Loucy (cell line): ENCODE results near the gene PMAIP1.

Experiments used
- H2AFZ ChIP-seq: fragments of 200-600 bp; sonication (generic); 2 replicates; pipeline ENCODE4 v1.6.0; 2016; ENCODE audit warnings: antibody characterized with exemption, mild to moderate bottlenecking, low read length, moderate library complexity
- H3F3A ChIP-seq: fragments of 200-600 bp; 2 replicates; pipeline ENCODE4 v1.6.0; 2016; ENCODE audit warnings: antibody characterized with exemption, low read depth, mild to moderate bottlenecking
- H3K27me3 ChIP-seq: fragments of 200-600 bp; sonication (generic); 2 replicates; pipeline ENCODE4 v1.6.1; 2014; ENCODE audit warnings: low read length, mild to moderate bottlenecking; ENCODE audit not compliant: insufficient read depth, poor library complexity, severe bottlenecking
- H3K36me3 ChIP-seq: fragments of 200-600 bp; sonication (generic); 2 replicates; pipeline ENCODE4 v1.6.1; 2016; ENCODE audit warnings: low read length; ENCODE audit not compliant: insufficient read depth
- H3K4me1 ChIP-seq: fragments of 200-600 bp; sonication (generic); 2 replicates; pipeline ENCODE4 v1.5.1; 2014; ENCODE audit warnings: low read length, mild to moderate bottlenecking; ENCODE audit not compliant: insufficient read depth, poor library complexity, severe bottlenecking
- H3K4me2 ChIP-seq: fragments of 200-600 bp; sonication (generic); 2 replicates; pipeline ENCODE4 v1.6.0; 2014; ENCODE audit warnings: antibody characterized with exemption, low read length, low read depth, mild to moderate bottlenecking; ENCODE audit not compliant: poor library complexity, severe bottlenecking
- H3K4me3 ChIP-seq: fragments of 200-600 bp; sonication (generic); 2 replicates; pipeline ENCODE4 v1.5.1; 2014; ENCODE audit warnings: low read length, mild to moderate bottlenecking, mixed read lengths; ENCODE audit not compliant: poor library complexity, severe bottlenecking
- H3K79me2 ChIP-seq: fragments of 200-600 bp; sonication (generic); 2 replicates; pipeline ENCODE4 v1.6.1; 2014; ENCODE audit warnings: low read length; ENCODE audit not compliant: insufficient read depth
- H3K9ac ChIP-seq: fragments of 200-600 bp; sonication (generic); 2 replicates; pipeline ENCODE4 v1.6.0; 2014; ENCODE audit warnings: mild to moderate bottlenecking, low read depth, low read length, moderate library complexity; ENCODE audit not compliant: poor library complexity, severe bottlenecking
- H3K9me2 ChIP-seq: fragments of 200-600 bp; sonication (generic); replicated peaks from 2 replicates; pipeline ENCODE4 v1.6.1; 2016; ENCODE audit warnings: low read depth, low read length, mixed read lengths
- H3K9me3 ChIP-seq: fragments of 200-600 bp; sonication (generic); 2 replicates; pipeline ENCODE4 v1.6.1; 2014; ENCODE audit warnings: mild to moderate bottlenecking, antibody characterized with exemption, low read length, low read depth; ENCODE audit not compliant: insufficient read depth
- H4K20me1 ChIP-seq: fragments of 200-600 bp; sonication (generic); 2 replicates; pipeline ENCODE4 v1.6.0; 2014; ENCODE audit warnings: antibody characterized with exemption, low read length, mild to moderate bottlenecking; ENCODE audit not compliant: insufficient read depth, poor library complexity, severe bottlenecking
- CTCF ChIP-seq: fragments of 200-600 bp; sonication (generic); conservative IDR thresholded peaks from 2 replicates; pipeline ENCODE4 v1.5.1; 2014; ENCODE audit warnings: mild to moderate bottlenecking, antibody characterized with exemption, low read length
- EZH2phosphoT487 ChIP-seq: fragments of 200-600 bp; IDR thresholded peaks from 2 replicates; pipeline ENCODE4 v1.6.1; 2018; ENCODE audit warnings: antibody characterized with exemption, mild to moderate bottlenecking, moderate library complexity, borderline replicate concordance

PMAIP1 gene

GRCh38 chr18:59942601-59943000 lies 42.8 kb downstream of the PMAIP1 start:
- TF ChIP-seq CTCF (no peak), EZH2phosphoT487 (no peak)
- Histone ChIP-seq H3K36me3 (no peaks in the 10 kb centered on the region), H3K27me3 (no peaks in the 10 kb centered on the region), H3K9ac (no peak overlapping the region), H3F3A (no peaks in the 10 kb centered on the region), H4K20me1 (no peaks in the 10 kb centered on the region), H3K4me2 (no peak overlapping the region), H3K79me2 (no peaks in the 10 kb centered on the region), H3K9me2 (no peaks in the 10 kb centered on the region), H3K9me3 (no peaks in the 10 kb centered on the region), H3K4me3 (no peak overlapping the region), H2AFZ (peak overlapping the region; percentile 13; the same call in 1 of the 2 replicates), H3K4me1 (peaks cover 3% of the 10 kb centered on the region)

GRCh38 chr18:59945544-59945943 lies 45.7 kb downstream of the PMAIP1 start:
- Histone ChIP-seq H3K4me2 (no peak overlapping the region), H3K36me3 (no peaks in the 10 kb centered on the region), H2AFZ (no peak overlapping the region), H3K27me3 (no peaks in the 10 kb centered on the region), H3K4me3 (no peak overlapping the region), H3F3A (no peaks in the 10 kb centered on the region), H3K9me2 (no peaks in the 10 kb centered on the region), H3K4me1 (peaks cover 9% of the 10 kb centered on the region), H3K9ac (no peak overlapping the region), H3K79me2 (no peaks in the 10 kb centered on the region), H4K20me1 (no peaks in the 10 kb centered on the region), H3K9me3 (no peaks in the 10 kb centered on the region)
- TF ChIP-seq EZH2phosphoT487 (no peak), CTCF (no peak)

- Histone ChIP-seq H3K36me3 (no peaks in the 10 kb centered on the region), H3K27me3 (no peaks in the 10 kb centered on the region), H3K9me2 (no peaks in the 10 kb centered on the region), H3K4me3 (no peak overlapping the region), H3F3A (no peaks in the 10 kb centered on the region), H3K79me2 (no peaks in the 10 kb centered on the region), H3K9me3 (no peaks in the 10 kb centered on the region), H3K4me2 (peak overlapping the region; percentile 1), H3K9ac (no peak overlapping the region), H3K4me1 (peaks cover 33% of the 10 kb centered on the region), H2AFZ (no peak overlapping the region), H4K20me1 (no peaks in the 10 kb centered on the region)
- TF ChIP-seq CTCF (no peak), EZH2phosphoT487 (no peak)
These were observed 50.6 kb downstream of the PMAIP1 start for GRCh38 chr18:59950215-59950944.
